ENCODE measurements around the gene BEND6.
"Not testable (repeated sequence)": the region's sequence is repeated elsewhere in the genome, so short reads cannot be mapped to it uniquely, and the experiment has no call there.

The BEND6 gene

GRCh38 chr6:56992036-56992435 is 37.1 kb downstream of the BEND6 start:
- H3K4me3 ChIP-seq (ENCODE audit: control insufficient read depth, low read depth, low read length): no peak overlapping the region
- TF ChIP-seq CTCF (IDR thresholded peaks at IDR 0.05; ENCODE audit: control insufficient read depth, insufficient read depth, low read depth, low read length, missing control alignments): no peak
- no peak for DNase-seq (ENCODE audit: low read depth)

- TF ChIP-seq CTCF (IDR thresholded peaks at IDR 0.05; ENCODE audit: control insufficient read depth, insufficient read depth, low read depth, low read length, missing control alignments): no peak
- no peak for DNase-seq (ENCODE audit: low read depth)
- H3K4me3 ChIP-seq (ENCODE audit: control insufficient read depth, low read depth, low read length): no peak overlapping the region
These were observed 37.8 kb downstream of the BEND6 start for GRCh38 chr6:56992703-56993102.

- DNase-seq (ENCODE audit: low read depth): no peak
- TF ChIP-seq CTCF (IDR thresholded peaks at IDR 0.05; ENCODE audit: control insufficient read depth, insufficient read depth, low read depth, low read length, missing control alignments): no peak
- no peak overlapping the region for H3K4me3 ChIP-seq (ENCODE audit: control insufficient read depth, low read depth, low read length)
These were observed 40.5 kb downstream of the BEND6 start for GRCh38 chr6:56995347-56995902.

- no peak overlapping the region for H3K4me3 ChIP-seq (ENCODE audit: control insufficient read depth, low read depth, low read length)
- no peak for DNase-seq (ENCODE audit: low read depth)
- TF ChIP-seq CTCF (IDR thresholded peaks at IDR 0.05; ENCODE audit: control insufficient read depth, insufficient read depth, low read depth, low read length, missing control alignments): no peak
These were observed 41.5 kb downstream of the BEND6 start for GRCh38 chr6:56996401-56996800.

GRCh38 chr6:56999049-56999448 is 44.1 kb downstream of the BEND6 start:
- TF ChIP-seq CTCF (IDR thresholded peaks at IDR 0.05; ENCODE audit: control insufficient read depth, insufficient read depth, low read depth, low read length, missing control alignments): no peak
- DNase-seq (ENCODE audit: low read depth): no peak
- H3K4me3 ChIP-seq (ENCODE audit: control insufficient read depth, low read depth, low read length): no peak overlapping the region

- not testable (repeated sequence) for DNase-seq (ENCODE audit: low read depth); H3K4me3 ChIP-seq (ENCODE audit: control insufficient read depth, low read depth, low read length)
These were observed 44.8 kb downstream of the BEND6 start for GRCh38 chr6:56999748-57000147.

- no peak for TF ChIP-seq CTCF (IDR thresholded peaks at IDR 0.05; ENCODE audit: control insufficient read depth, insufficient read depth, low read depth, low read length, missing control alignments)
- no peak for DNase-seq (ENCODE audit: low read depth)
- H3K4me3 ChIP-seq (ENCODE audit: control insufficient read depth, low read depth, low read length): no peak overlapping the region
These were observed 47.3 kb downstream of the BEND6 start for GRCh38 chr6:57002197-57002596.
